ENCODE data around the gene FOSL2. TPM values are rescaled to one million over a fixed set of nuclear protein-coding genes. Genes with fewer than 3 reads are reported as not detected.

Gene FOSL2
- total and polyA plus RNA-seq, 5 experiments from 2014 or later, result 0.46 to 6.5 (median 1.2) TPM

DNA sequence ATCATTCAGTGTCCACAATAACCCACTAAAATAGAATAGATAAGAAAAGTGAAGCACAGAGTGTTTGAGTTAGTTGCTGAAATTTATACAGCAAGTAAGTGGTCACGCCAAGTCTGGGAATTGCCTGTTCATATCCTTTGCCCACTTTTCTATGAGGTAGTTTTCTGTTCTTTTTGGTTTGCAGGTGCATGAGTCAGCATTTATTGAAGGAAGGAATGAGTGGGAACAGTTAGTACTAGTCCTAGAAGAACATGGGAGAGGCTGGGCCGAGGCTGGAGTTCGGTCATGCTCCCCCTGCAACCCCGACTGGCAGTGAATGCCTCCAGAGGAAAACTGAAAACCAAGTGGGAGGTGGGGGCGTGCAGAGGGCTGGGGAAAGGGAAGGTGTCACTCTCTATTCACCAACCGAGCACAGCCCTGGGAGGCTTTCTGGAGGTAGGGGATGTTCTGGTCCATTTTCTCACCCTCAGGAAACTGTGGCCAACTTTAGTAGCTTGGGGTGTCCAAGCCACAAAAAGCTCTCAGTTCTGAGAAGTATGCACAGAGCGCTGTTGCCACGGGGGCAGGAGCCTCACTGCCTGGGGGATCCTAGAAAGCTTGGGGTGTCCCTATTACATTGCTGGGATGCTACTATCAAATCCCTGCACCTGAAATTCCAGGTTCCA, 41.4 kb downstream of the FOSL2 start:
- Mint-ChIP-seq H3K36me3 (peaks cover 0 to 6% (median 0%) of the 10 kb centered on the region in 3 donors), H3K4me3 (no peak overlapping the region), H3K27ac (peak overlapping the region in 1 of 10 donors; percentile 24), H3K27me3 (no peaks in the 10 kb centered on the region), H3K9me3 (peaks cover 0 to 10% (median 0%) of the 10 kb centered on the region in 9 donors), H3K4me1 (peaks cover 0 to 40% (median 7%) of the 10 kb centered on the region in 4 donors)
- DNase-seq, result no peak
- POLR2A ChIA-PET, result no interaction called here
- no peak for ATAC-seq

DNA sequence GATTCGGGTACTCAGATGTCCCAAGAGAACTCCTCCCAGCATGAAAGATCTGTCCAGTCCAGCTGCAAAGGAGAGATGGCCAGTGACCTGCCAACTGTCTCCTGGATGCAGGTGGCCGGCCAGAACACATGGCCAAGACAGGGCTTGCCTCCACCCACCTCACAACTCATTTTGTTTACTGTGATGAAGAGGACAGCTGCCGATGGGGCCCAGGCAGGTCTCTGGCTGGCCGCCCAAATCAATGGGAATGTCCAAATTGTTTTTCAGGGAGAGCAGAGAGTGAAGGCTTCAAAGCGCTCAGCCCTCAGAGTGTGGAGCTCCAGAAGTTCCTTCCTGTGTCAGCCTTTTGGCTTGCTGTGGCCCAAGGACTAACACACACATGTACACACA, 41.9 kb downstream of the FOSL2 start:
- ATAC-seq, result no peak
- Mint-ChIP-seq H3K4me1 (peaks cover 0 to 39% (median 7%) of the 10 kb centered on the region in 4 donors), H3K27ac (no peak overlapping the region), H3K36me3 (peaks cover 0 to 6% (median 0%) of the 10 kb centered on the region in 3 donors), H3K4me3 (no peak overlapping the region), H3K27me3 (no peaks in the 10 kb centered on the region), H3K9me3 (peaks cover 0 to 10% (median 0%) of the 10 kb centered on the region in 9 donors)
- DNase-seq, result no peak
- POLR2A ChIA-PET, result no interaction called here

DNA sequence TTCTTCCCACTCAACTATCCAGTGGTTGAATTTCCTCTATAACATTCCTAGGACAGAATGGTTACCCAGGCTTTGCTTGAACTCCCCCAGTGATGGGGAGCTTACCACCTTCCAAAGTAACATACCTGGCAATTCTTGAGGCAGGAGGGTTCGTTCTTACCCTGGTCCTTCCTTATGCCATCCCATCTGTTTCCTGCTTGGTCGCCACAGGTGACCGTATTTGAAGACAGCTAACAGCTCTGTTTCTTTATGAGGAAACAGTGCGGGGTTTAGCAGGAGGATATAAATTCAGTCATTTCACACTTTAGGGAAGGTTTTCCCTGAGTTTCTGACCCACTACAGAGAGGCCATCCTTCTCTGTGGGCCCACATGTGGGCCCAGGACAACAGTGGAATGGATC, 42.6 kb downstream of the FOSL2 start:
- Mint-ChIP-seq H3K4me1 (peaks cover 0 to 38% (median 7%) of the 10 kb centered on the region in 4 donors), H3K9me3 (peaks cover 0 to 10% (median 0%) of the 10 kb centered on the region in 9 donors), H3K27me3 (no peaks in the 10 kb centered on the region), H3K27ac (no peak overlapping the region), H3K36me3 (peaks cover 0 to 6% (median 0%) of the 10 kb centered on the region in 3 donors), H3K4me3 (no peak overlapping the region)
- ATAC-seq, result no peak
- POLR2A ChIA-PET, result no interaction called here
- no peak for DNase-seq

DNA sequence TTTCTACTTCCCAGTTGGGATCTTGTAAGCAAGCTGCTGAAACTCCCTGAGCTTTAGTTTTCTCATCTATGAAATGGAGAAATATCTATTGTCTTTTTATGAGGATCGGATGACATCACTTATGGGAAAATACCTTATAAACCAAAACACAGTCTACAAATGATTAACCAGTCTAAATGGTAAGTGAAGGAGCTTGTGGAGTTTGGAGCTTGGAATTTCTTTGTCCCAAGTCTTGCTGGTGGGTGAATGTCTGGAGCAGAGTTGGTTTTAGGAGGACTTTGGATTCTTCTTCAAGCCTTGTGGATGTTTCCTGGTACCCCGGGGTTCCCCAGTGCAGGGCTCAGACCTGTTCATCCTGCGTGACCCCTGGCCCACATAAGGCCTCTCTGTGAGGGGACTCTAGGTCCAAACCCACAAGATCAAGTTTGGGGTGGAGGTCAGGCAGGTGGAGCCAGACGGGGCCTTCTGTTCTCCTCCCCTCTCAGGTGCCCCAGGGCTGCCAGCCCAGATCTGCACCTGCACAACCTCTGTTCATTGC, 43.2 kb downstream of the FOSL2 start:
- POLR2A ChIA-PET, result no interaction called here
- peak overlapping the region in 2 of 10 donors; percentile 10 to 71 for H3K27ac Mint-ChIP-seq

DNA sequence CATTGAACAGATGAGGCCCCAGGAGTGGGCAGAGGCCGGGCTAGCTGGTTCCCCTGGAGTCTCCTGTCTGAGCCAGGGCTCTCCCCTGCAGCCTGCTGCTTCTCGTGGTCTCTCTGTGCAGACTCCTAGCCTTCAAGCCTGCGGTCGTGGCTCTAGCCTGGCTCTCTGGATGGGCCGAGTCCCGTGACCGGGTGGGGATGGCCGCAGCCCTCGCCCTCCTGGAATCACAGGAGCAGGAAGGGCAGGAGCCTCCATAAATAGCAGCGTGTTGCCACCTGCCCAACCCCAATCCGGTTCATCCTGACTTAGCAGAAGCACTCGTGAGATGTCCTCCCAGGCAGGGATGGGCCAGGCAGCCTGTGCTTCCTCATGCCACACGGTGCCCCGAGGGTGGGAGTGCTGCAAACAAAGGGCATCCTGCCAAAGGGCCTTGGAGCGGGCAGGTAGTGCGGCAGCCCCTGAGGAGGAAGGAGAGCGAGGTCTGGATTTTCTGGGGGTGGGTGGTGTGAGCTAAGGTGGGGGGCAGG, 43.9 kb downstream of the FOSL2 start:
- Mint-ChIP-seq H3K4me3 (no peak overlapping the region), H3K4me1 (peaks cover 0 to 26% (median 6%) of the 10 kb centered on the region in 4 donors), H3K36me3 (peaks cover 0 to 6% (median 0%) of the 10 kb centered on the region in 3 donors), H3K9me3 (peaks cover 0 to 10% (median 0%) of the 10 kb centered on the region in 9 donors), H3K27me3 (no peaks in the 10 kb centered on the region), H3K27ac (no peak overlapping the region)
- DNase-seq (no peak), ATAC-seq (no peak)
- POLR2A ChIA-PET, result no interaction called here

More for the DNA sequence above, 43.2 kb downstream of the FOSL2 start:
- no peak overlapping the region for H3K4me3 Mint-ChIP-seq
- peaks cover 0 to 6% (median 0%) of the 10 kb centered on the region in 3 donors for H3K36me3 Mint-ChIP-seq
- no peaks in the 10 kb centered on the region for H3K27me3 Mint-ChIP-seq
- peaks cover 0 to 10% (median 0%) of the 10 kb centered on the region in 9 donors for H3K9me3 Mint-ChIP-seq
- ATAC-seq, result no peak
- H3K4me1 Mint-ChIP-seq, result peaks cover 0 to 31% (median 6%) of the 10 kb centered on the region in 4 donors
- no peak for DNase-seq

DNA sequence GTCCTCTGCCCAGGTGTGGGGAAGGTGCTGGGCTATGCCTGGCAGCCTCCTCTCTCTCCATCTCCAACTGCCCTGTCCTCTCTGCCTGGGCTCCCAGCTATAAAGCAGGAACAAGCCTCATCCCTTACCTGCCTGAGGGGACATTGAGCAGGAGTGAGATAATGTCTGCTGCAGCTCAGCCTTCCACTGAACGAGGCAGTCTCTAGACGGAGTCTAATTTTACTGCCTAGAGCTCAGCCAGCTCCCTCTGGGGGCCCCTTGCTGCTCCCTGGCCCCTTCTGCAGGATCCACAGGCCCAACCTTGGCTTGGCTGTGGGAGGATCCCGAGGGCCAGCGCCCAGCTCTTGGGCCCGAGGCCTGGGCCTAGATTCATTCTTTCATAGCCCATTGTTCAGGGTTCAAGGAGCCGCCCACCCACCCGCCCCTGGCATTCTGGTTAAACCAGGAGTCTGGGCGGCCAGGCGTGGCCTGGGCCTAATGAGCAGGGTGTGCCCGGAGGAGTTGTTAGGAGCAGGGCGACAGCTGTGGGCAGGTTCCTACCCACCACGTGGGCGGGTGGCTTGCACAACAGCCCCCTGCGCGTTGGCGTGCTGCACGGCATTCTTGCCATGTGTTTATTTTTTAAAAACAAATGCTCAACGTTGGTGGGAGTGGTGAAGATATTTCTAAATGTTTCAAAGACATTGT, 44.6 kb downstream of the FOSL2 start:
- Mint-ChIP-seq H3K27me3 (peaks cover 0 to 2% (median 0%) of the 10 kb centered on the region in 5 donors), H3K9me3 (peaks cover 0 to 10% (median 0%) of the 10 kb centered on the region in 9 donors), H3K36me3 (peaks cover 0 to 6% (median 0%) of the 10 kb centered on the region in 3 donors), H3K4me3 (no peak overlapping the region), H3K4me1 (peaks cover 0 to 22% (median 6%) of the 10 kb centered on the region in 4 donors), H3K27ac (no peak overlapping the region)
- POLR2A ChIA-PET, result no interaction called here
- no peak for ATAC-seq
- DNase-seq, result no peak

DNA sequence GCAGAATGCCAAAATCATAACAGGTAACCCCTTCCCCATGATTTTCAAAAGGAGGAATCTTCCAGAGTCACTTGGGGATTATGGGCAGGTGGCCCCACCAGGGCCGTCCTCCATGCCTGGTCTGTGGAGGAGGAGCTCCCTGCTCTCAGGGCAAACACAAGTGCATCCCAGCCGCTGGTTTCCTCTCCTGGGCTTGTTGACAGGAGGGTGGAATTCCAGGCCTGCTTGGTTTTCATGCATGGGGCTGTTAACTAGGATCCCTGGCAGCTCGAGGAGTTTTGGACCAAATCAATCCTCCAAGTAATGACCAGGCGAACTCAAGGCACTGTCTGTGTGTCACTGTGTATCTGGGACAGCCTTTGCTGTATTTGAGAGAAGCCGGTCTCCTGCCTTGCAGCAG, 45.3 kb downstream of the FOSL2 start:
- DNase-seq, result no peak
- POLR2A ChIA-PET, result no interaction called here
- H3K27me3 Mint-ChIP-seq, result peaks cover 0 to 2% (median 0%) of the 10 kb centered on the region in 5 donors
- no peak overlapping the region for H3K4me3 Mint-ChIP-seq
- peaks cover 0 to 21% (median 6%) of the 10 kb centered on the region in 4 donors for H3K4me1 Mint-ChIP-seq
- peaks cover 0 to 8% (median 0%) of the 10 kb centered on the region in 9 donors for H3K9me3 Mint-ChIP-seq
- no peak overlapping the region for H3K27ac Mint-ChIP-seq
- H3K36me3 Mint-ChIP-seq, result peaks cover 0 to 3% (median 0%) of the 10 kb centered on the region in 3 donors
- ATAC-seq, result no peak

DNA sequence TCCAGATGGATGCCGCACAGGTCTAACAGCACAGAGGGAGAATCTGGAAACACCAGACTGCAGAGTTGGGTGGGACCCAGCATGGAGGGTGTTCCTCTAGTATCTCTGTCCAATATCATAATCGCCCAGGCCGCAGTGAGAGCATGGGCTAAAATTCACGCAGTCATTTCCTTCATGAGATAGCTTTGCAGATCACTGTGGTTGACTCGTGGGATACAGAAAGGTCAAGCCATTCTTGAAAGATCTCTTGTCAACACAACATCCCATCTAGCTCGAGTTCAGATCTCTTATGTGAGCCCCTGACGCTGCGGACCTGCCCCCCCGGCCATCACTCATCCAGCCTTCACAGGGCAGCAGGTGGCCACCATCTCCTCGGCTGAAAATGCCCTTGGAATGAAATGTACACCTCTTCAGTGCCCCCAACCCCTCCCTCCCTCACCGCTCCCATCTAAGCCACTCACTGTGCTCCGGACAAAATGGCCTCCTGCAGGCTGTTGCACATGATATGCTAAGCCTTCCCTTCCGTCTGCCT, 45.9 kb downstream of the FOSL2 start:
- peaks cover 0 to 21% (median 6%) of the 10 kb centered on the region in 4 donors for H3K4me1 Mint-ChIP-seq
- H3K4me3 Mint-ChIP-seq, result no peak overlapping the region
- no peak for DNase-seq
- H3K9me3 Mint-ChIP-seq, result peaks cover 0 to 5% (median 0%) of the 10 kb centered on the region in 9 donors
- no peak for ATAC-seq
- POLR2A ChIA-PET, result no interaction called here
- no peaks in the 10 kb centered on the region for H3K36me3 Mint-ChIP-seq
- peak overlapping the region in 1 of 10 donors; percentile 46 for H3K27ac Mint-ChIP-seq
- peaks cover 0 to 2% (median 0%) of the 10 kb centered on the region in 5 donors for H3K27me3 Mint-ChIP-seq

DNA sequence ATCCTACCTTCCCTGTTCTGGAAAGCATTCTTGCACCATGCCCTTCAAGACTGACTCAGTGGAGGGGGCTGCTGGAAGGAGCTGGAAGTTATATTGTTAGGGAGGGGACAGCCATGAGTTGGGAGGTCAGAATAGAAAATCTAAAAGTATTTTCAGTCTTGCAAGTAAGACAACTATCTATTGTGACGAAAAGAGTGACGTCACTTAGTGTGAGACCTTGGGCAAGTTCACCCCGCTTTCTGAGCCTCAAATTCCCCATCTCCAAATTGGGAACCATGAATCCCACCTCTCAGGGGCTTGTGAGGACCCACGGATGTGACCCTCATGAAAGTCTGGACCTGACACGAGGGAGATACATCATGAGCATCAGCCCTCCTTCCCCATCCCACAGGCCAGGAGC, 46.5 kb downstream of the FOSL2 start:
- H3K4me1 Mint-ChIP-seq, result peaks cover 0 to 16% (median 4%) of the 10 kb centered on the region in 4 donors
- POLR2A ChIA-PET, result no interaction called here
- peak overlapping the region in 1 of 10 donors; percentile 46 for H3K27ac Mint-ChIP-seq
- ATAC-seq, result no peak
- no peaks in the 10 kb centered on the region for H3K9me3 Mint-ChIP-seq
- DNase-seq, result no peak
- H3K4me3 Mint-ChIP-seq, result no peak overlapping the region
- H3K36me3 Mint-ChIP-seq, result no peaks in the 10 kb centered on the region
- H3K27me3 Mint-ChIP-seq, result peaks cover 0 to 2% (median 0%) of the 10 kb centered on the region in 5 donors

DNA sequence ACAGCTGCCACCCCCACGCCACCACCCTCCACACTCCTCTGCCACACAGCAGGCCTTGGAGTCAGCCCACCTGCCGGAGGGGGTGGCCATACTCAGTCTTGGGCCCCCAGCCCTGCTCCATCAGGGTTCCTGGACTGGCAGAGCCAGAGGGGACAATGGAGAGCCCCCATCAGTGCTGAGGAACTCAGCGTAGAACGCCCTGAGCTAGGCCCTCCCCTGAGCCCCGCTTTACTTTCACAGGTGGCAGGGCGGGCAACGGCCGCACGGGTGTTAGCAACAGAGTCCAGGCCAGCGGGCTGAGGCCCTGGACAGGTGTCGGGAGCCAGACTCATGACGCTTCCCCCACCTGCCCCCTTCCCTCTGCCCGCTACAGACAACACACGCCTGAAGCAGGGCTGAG, 47.1 kb downstream of the FOSL2 start:
- ATAC-seq (no peak), DNase-seq (no peak)
- Mint-ChIP-seq H3K36me3 (no peaks in the 10 kb centered on the region), H3K9me3 (no peaks in the 10 kb centered on the region), H3K4me1 (peaks cover 0 to 9% (median 2%) of the 10 kb centered on the region in 4 donors), H3K4me3 (no peak overlapping the region), H3K27me3 (peaks cover 0 to 2% (median 0%) of the 10 kb centered on the region in 5 donors), H3K27ac (no peak overlapping the region)
- POLR2A ChIA-PET, result no interaction called here

DNA sequence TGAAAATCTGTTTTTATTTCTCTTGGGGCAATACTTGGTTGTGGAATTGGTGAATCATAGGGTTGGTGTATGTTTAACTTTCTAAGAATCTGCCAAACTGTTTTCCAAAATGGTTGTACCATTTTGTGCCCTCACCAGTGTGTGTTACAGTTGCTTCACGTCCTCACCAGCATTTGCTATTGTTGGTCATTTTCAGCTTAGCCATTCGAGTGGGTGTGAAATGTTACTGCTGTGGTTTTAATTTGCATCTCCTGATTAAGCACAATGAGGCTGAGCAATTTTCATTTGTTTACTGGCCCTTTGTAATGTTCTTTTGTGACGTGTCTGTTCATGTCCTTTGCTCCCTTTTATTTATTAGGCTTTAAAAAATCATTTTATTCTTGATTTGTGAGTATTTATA, 49.7 kb downstream of the FOSL2 start:
- H3K4me3 Mint-ChIP-seq, result no peak overlapping the region
- ATAC-seq (no peak), DNase-seq (no peak)
- POLR2A ChIA-PET, result interaction anchor here (0.6 kb wide), 1 partner anchor 121 kb away, joined by 3 read pairs; no protein-coding TSS in a partner anchor
- no peaks in the 10 kb centered on the region for H3K36me3 Mint-ChIP-seq
- no peaks in the 10 kb centered on the region for H3K9me3 Mint-ChIP-seq
- H3K4me1 Mint-ChIP-seq, result peaks cover 0 to 5% (median 1%) of the 10 kb centered on the region in 4 donors
- no peak overlapping the region for H3K27ac Mint-ChIP-seq
- H3K27me3 Mint-ChIP-seq, result peaks cover 0 to 2% (median 0%) of the 10 kb centered on the region in 5 donors

DNA sequence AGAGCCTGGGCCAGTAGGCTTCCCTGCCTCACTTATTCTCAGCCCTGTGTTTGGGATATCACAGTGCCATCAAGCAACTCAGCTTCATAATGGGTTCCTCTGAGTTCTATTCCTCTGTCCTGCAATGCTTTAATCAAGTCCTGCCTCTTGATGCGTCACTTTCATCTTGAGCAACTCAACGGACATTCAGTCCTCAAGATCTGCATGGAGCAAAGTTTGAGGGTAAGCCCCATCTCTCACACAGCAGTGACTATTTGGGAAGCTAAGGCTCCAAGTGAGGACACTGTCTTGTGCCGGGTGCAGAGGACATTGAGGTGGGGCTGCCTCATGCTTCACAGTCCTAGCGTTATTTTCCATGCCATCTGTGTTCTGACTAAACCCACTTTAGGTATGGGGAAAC, 52.3 kb downstream of the FOSL2 start:
- POLR2A ChIA-PET, result no interaction called here
- Mint-ChIP-seq H3K4me1 (peaks cover 0 to 15% (median 2%) of the 10 kb centered on the region in 4 donors), H3K4me3 (no peak overlapping the region), H3K36me3 (no peaks in the 10 kb centered on the region), H3K9me3 (no peaks in the 10 kb centered on the region), H3K27me3 (peaks cover 0 to 2% (median 0%) of the 10 kb centered on the region in 5 donors), H3K27ac (no peak overlapping the region)
- DNase-seq (no peak), ATAC-seq (no peak)
